Progenitor cell of endocrine pancreas (in vitro differentiated cells): Measurements from ENCODE around the gene ZNF821. TPM values are rescaled to one million over a fixed set of nuclear protein-coding genes. Genes with fewer than 3 reads are reported as not detected.

Experiments used
- DNase-seq: peaks from one replicate; pipeline ENCODE4 v3.0.0; 2021; ENCODE audit warnings: low spot score; ENCODE audit not compliant: unreplicated experiment
- H3K27ac Mint-ChIP-seq: 2 replicates; pipeline ENCODE4 v1.8.0; 2021; ENCODE audit warnings: mild to moderate bottlenecking, moderate library complexity, mixed read lengths
- H3K27me3 Mint-ChIP-seq: 2 replicates; pipeline ENCODE4 v1.8.0; 2021; ENCODE audit warnings: mixed read lengths
- H3K36me3 Mint-ChIP-seq: 2 replicates; pipeline ENCODE4 v1.8.0; 2022; ENCODE audit warnings: mixed read lengths; ENCODE audit not compliant: insufficient read depth
- H3K4me1 Mint-ChIP-seq: 2 replicates; pipeline ENCODE4 v1.8.0; 2021; ENCODE audit warnings: low read depth, mixed read lengths
- H3K4me3 Mint-ChIP-seq: 2 replicates; pipeline ENCODE4 v1.8.0; 2021; ENCODE audit warnings: low read depth, mild to moderate bottlenecking, moderate library complexity, mixed read lengths
- H3K9me3 Mint-ChIP-seq: 2 replicates; pipeline ENCODE4 v1.8.0; 2021; ENCODE audit warnings: low read depth, mixed read lengths
- CTCF ChIP-seq: fragments of 200-600 bp; sonication (generic); IDR thresholded peaks from one replicate; pipeline ENCODE4 v1.5.0; 2021; ENCODE audit warnings: antibody characterized with exemption, mild to moderate bottlenecking; ENCODE audit not compliant: unreplicated experiment
- total RNA-seq: library from RNA; stranded (reverse); gene quantifications from 2 replicates; pipeline ENCODE4 v1.2.1, GENCODE V29; 2021

ZNF821 gene
- total RNA-seq, 1 donor from 2014 or later = 32.3 TPM

GRCh38 chr16:71894229-71894920 is 10.4 kb upstream of the ZNF821 start:
- H3K4me3 Mint-ChIP-seq = peak overlapping the region; percentile 98
- peaks cover 10% of the 10 kb centered on the region for H3K4me1 Mint-ChIP-seq
- DNase-seq = no peak
- peaks cover 6% of the 10 kb centered on the region for H3K36me3 Mint-ChIP-seq
- H3K9me3 Mint-ChIP-seq = no peaks in the 10 kb centered on the region
- peak; percentile 6 for TF ChIP-seq CTCF
- H3K27ac Mint-ChIP-seq = peak overlapping the region; percentile 99
- no peaks in the 10 kb centered on the region for H3K27me3 Mint-ChIP-seq

- H3K36me3 Mint-ChIP-seq = peaks cover 4% of the 10 kb centered on the region
- H3K27ac Mint-ChIP-seq = peak overlapping the region; percentile 99
Measured at GRCh38 chr16:71893888-71894228, 9.9 kb upstream of the ZNF821 start.

GRCh38 chr16:71889147-71889546 is 5.2 kb upstream of the ZNF821 start:
- Mint-ChIP-seq H3K4me3 (no peak overlapping the region), H3K27me3 (no peaks in the 10 kb centered on the region), H3K36me3 (no peaks in the 10 kb centered on the region), H3K9me3 (no peaks in the 10 kb centered on the region), H3K4me1 (peaks cover 8% of the 10 kb centered on the region), H3K27ac (no peak overlapping the region)
- TF ChIP-seq CTCF = no peak
- no peak for DNase-seq

More at GRCh38 chr16:71893888-71894228, 9.9 kb upstream of the ZNF821 start:
- Mint-ChIP-seq H3K9me3 (no peaks in the 10 kb centered on the region), H3K4me3 (peak overlapping the region; percentile 98), H3K27me3 (no peaks in the 10 kb centered on the region), H3K4me1 (peaks cover 10% of the 10 kb centered on the region)
- DNase-seq = no peak
- TF ChIP-seq CTCF = no peak

GRCh38 chr16:71885261-71885650 is 1.3 kb upstream of the ZNF821 start:
- peak overlapping the region; percentile 95 for H3K4me3 Mint-ChIP-seq
- H3K9me3 Mint-ChIP-seq = no peaks in the 10 kb centered on the region
- DNase-seq = no peak
- H3K27ac Mint-ChIP-seq = peak overlapping the region; percentile 75
- TF ChIP-seq CTCF = no peak
- H3K27me3 Mint-ChIP-seq = no peaks in the 10 kb centered on the region
- H3K36me3 Mint-ChIP-seq = peaks cover 2% of the 10 kb centered on the region
- peaks cover 13% of the 10 kb centered on the region for H3K4me1 Mint-ChIP-seq

- Mint-ChIP-seq H3K27me3 (no peaks in the 10 kb centered on the region), H3K4me1 (peaks cover 13% of the 10 kb centered on the region), H3K4me3 (peak overlapping the region; percentile 87), H3K27ac (peak overlapping the region; percentile 92), H3K9me3 (no peaks in the 10 kb centered on the region), H3K36me3 (peaks cover 17% of the 10 kb centered on the region)
- peak; percentile 52 for DNase-seq
- TF ChIP-seq CTCF = no peak
Measured at GRCh38 chr16:71883168-71883848, 674 bp downstream of the ZNF821 start.
